ENCODE data around the gene RENBP. TPM values are rescaled to one million over a fixed set of nuclear protein-coding genes. Genes with fewer than 3 reads are reported as not detected.
A peak's percentile ranks its signal among the peaks of the same experiment; 100 is the strongest.

The RENBP gene
- polyA plus RNA-seq, 3 donors = 2.7 to 125 (median 3.8) TPM

DNA sequence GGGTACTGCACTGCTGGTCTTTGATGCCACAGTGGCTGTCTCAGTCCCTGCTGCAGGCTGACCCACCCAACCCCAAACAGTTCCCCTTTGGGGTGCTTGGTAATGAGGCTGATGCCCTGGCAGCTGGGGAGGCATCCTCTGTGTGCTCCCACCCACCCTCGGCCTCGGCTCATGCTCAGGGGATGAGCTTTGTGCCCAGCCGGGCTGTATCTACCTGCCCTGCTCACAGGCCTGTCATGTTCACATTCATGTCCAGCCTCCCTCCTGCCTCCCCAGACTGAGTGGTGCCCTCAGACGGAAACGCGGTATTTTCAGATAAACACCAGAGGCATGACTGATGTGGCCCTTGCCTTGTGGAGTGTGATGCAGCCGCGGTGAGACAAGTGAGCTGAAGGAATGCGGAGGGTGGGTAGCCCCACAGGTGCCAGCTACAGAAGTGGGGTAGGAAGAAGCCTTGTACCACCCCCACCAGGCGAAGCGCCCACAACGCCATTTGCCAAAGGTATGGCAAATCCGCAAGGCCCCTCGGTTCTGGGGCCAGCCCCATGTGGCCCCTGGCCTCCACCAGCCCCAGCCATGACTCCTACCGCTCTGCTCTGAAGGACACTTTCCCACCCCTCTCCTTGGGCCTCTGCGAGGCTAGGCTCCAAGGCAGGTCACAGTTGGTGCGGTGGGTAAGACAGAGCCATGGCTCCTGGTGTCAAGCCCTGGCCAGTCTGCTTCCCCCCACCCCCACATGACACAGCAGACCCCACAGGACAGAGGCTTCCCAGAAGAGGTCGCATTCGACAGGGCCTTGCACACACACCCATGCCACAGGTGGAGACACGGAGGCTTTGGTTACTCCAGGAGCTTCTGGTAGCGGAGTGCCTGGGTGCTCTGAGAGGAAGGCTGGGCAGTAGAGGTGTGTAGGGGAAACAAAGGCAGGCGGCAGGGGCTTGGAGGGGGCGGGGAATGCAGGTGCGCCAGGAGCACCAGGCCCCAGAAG, 1.8 kb upstream of the RENBP start:
- 88% methylated on average over 3 of the region's 24 CpGs for WGBS (ENCODE audit: insufficient coverage)
- TF ChIP-seq, protein P1, sequence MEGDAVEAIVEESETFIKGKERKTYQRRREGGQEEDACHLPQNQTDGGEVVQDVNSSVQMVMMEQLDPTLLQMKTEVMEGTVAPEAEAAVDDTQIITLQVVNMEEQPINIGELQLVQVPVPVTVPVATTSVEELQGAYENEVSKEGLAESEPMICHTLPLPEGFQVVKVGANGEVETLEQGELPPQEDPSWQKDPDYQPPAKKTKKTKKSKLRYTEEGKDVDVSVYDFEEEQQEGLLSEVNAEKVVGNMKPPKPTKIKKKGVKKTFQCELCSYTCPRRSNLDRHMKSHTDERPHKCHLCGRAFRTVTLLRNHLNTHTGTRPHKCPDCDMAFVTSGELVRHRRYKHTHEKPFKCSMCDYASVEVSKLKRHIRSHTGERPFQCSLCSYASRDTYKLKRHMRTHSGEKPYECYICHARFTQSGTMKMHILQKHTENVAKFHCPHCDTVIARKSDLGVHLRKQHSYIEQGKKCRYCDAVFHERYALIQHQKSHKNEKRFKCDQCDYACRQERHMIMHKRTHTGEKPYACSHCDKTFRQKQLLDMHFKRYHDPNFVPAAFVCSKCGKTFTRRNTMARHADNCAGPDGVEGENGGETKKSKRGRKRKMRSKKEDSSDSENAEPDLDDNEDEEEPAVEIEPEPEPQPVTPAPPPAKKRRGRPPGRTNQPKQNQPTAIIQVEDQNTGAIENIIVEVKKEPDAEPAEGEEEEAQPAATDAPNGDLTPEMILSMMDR (IDR thresholded peaks at IDR 0.05) = no peak
- H2AFZ ChIP-seq (ENCODE audit: insufficient read depth, low read depth, low read length, poor library complexity, severe bottlenecking) = no peak overlapping the region
- intact Hi-C loops (cut with micrococcal nuclease) = no loop called here
- Mint-ChIP-seq H3K36me3 (peaks cover 22 to 36% of the 10 kb centered on the region in 2 donors), H3K4me3 (no peak overlapping the region), H3K27me3 (ENCODE audit: low read depth in 3 of 3) (peaks cover 0 to 17% (median 0%) of the 10 kb centered on the region in 3 donors), H3K9me3 (peaks cover 0 to 9% (median 0%) of the 10 kb centered on the region in 7 donors), H3K4me1 (peaks cover 39% of the 10 kb centered on the region), H3K27ac (peak overlapping the region in 2 of 7 donors; percentile 58 to 67)
- no peaks in the 10 kb centered on the region for H3K27me3 ChIP-seq (ENCODE audit: control insufficient read depth in 2 of 2, insufficient read depth in 2 of 2, low read length in 2 of 2)
- peaks cover 42 to 63% of the 10 kb centered on the region in 2 donors for H3K4me1 ChIP-seq (ENCODE audit: control insufficient read depth in 1 of 2, insufficient read depth in 2 of 2, low read length in 2 of 2)
- no peaks in the 10 kb centered on the region for H3K9me3 ChIP-seq (replicated peaks in 1 of 2; ENCODE audit: control insufficient read depth in 1 of 2, insufficient read depth in 1 of 2, low read length in 2 of 2)
- H3K4me3 ChIP-seq (replicated peaks in 1 of 3; ENCODE audit: low read depth in 2 of 3, low read length in 3 of 3) = no peak overlapping the region
- H3K79me2 ChIP-seq (ENCODE audit: insufficient read depth, low read length) = peaks cover 28% of the 10 kb centered on the region
- peaks cover 65% of the 10 kb centered on the region for H4K20me1 ChIP-seq (ENCODE audit: insufficient read depth, low read length)
- H3K27ac ChIP-seq (ENCODE audit: low read depth in 1 of 2, low read length in 2 of 2) = no peak overlapping the region
- H3K4me2 ChIP-seq (replicated peaks; ENCODE audit: extremely low read depth, low read length, poor library complexity, severe bottlenecking) = no peak overlapping the region
- DNase-seq = no peak
- peaks cover 28% of the 10 kb centered on the region in 2 donors for H3K36me3 ChIP-seq (replicated peaks in 1 of 2; ENCODE audit: control insufficient read depth in 1 of 2, insufficient read depth in 2 of 2, low read length in 2 of 2)
- H3K9ac ChIP-seq (ENCODE audit: insufficient read depth, low read length, poor library complexity, severe bottlenecking) = no peak overlapping the region

DNA sequence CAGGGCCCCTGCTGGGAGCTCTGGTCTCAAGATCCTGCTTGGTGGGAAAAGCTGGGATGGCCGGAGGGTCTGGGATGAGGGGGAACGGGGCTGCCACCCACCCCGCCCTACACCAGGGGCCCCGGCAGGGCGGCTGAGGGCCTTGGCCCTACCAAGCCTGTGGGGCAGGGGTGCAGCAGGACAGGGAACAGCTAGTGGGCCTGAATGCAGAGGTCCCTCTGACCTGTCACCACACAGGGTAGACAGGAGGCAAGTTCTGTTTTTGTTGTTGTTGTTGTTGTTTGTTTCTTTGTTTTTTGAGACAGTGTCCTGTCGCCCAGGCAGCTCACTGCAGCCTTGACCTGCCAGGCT, 332 bp upstream of the RENBP start:
- Histone ChIP-seq H3K9me3 (replicated peaks in 1 of 2; ENCODE audit: control insufficient read depth in 1 of 2, insufficient read depth in 1 of 2, low read length in 2 of 2) (no peaks in the 10 kb centered on the region), H3K9ac (ENCODE audit: insufficient read depth, low read length, poor library complexity, severe bottlenecking) (peak overlapping the region; percentile 77), H3K4me1 (ENCODE audit: control insufficient read depth in 1 of 2, insufficient read depth in 2 of 2, low read length in 2 of 2) (peaks cover 45 to 63% of the 10 kb centered on the region in 2 donors), H4K20me1 (ENCODE audit: insufficient read depth, low read length) (peaks cover 62% of the 10 kb centered on the region), H2AFZ (ENCODE audit: insufficient read depth, low read depth, low read length, poor library complexity, severe bottlenecking) (peak overlapping the region; percentile 61), H3K4me3 (replicated peaks in 1 of 3; ENCODE audit: low read depth in 2 of 3, low read length in 3 of 3) (peak overlapping the region; percentile 39 to 80 (median 80)), H3K4me2 (replicated peaks; ENCODE audit: extremely low read depth, low read length, poor library complexity, severe bottlenecking) (peak overlapping the region; percentile 78), H3K27me3 (ENCODE audit: control insufficient read depth in 2 of 2, insufficient read depth in 2 of 2, low read length in 2 of 2) (no peaks in the 10 kb centered on the region), H3K36me3 (replicated peaks in 1 of 2; ENCODE audit: control insufficient read depth in 1 of 2, insufficient read depth in 2 of 2, low read length in 2 of 2) (peaks cover 19 to 20% of the 10 kb centered on the region in 2 donors), H3K27ac (ENCODE audit: low read depth in 1 of 2, low read length in 2 of 2) (peak overlapping the region; percentile 38 to 90), H3K79me2 (ENCODE audit: insufficient read depth, low read length) (peaks cover 28% of the 10 kb centered on the region)
- peaks cover 12 to 29% of the 10 kb centered on the region in 2 donors for H3K36me3 Mint-ChIP-seq
- H3K27ac Mint-ChIP-seq = peak overlapping the region in 5 of 7 donors; percentile 35 to 96 (median 90)
- H3K4me3 Mint-ChIP-seq = peak overlapping the region; percentile 79 to 93
- intact Hi-C loops (cut with micrococcal nuclease) = no loop called here
- DNase-seq = no peak
- peaks cover 0 to 12% (median 0%) of the 10 kb centered on the region in 7 donors for H3K9me3 Mint-ChIP-seq
- 60% methylated on average over 1 of the region's 6 CpGs for WGBS (ENCODE audit: insufficient coverage)
- peaks cover 0 to 28% (median 1%) of the 10 kb centered on the region in 3 donors for H3K27me3 Mint-ChIP-seq (ENCODE audit: low read depth in 3 of 3)
- H3K4me1 Mint-ChIP-seq = peaks cover 43% of the 10 kb centered on the region
- TF ChIP-seq, protein P1 (IDR thresholded peaks at IDR 0.05) = no peak

Data from CD14-positive monocyte (primary cell).